PFSK-1 (cell line): Measurements from ENCODE around the gene STXBP1.

Experiments
- POLR2AphosphoS5 ChIP-seq: IDR thresholded peaks from 2 replicates; pipeline ENCODE4 v1.6.1; 2012; ENCODE audit warnings: low read depth, mild to moderate bottlenecking, control low read depth, low read length, moderate library complexity
- SIN3A ChIP-seq: IDR thresholded peaks from 2 replicates; pipeline ENCODE4 v1.6.1; 2012; ENCODE audit warnings: mild to moderate bottlenecking, low read length, moderate library complexity, borderline replicate concordance; ENCODE audit not compliant: insufficient read depth
- TF ChIP-seq, protein P1 (sequence below), 2 experiments: IDR thresholded peaks; 2 replicates each; pipeline versions ENCODE4 v1.6.1 to v1.8.0; 2011 to 2012; ENCODE audit warnings: low read depth in 2 of 2, low read length in 2 of 2, control low read depth in 1 of 2, inconsistent platforms in 1 of 2, mild to moderate bottlenecking in 1 of 2, moderate library complexity in 1 of 2; ENCODE audit not compliant: insufficient read depth in 1 of 2

DNA sequence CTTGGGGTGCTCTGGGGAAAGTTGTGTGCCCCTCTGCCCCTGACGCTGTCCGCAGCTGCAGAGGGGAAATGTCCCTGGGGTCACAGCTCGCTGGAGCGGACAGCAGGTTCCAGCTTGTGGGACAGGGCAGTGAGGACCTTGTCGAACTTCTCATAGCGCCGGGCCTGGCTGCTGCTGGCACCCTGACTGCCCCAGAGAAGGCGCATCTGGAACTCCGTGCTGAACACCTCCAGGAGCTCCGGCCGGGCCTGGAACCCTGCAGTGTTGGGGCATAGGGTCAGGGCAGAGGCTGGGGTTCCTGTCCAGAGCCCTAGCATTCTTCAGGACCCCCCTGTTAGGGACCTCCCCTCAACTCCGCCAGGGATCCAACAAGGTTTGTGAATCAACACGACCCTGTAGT is 126.6 kb downstream of the STXBP1 start:
- TF ChIP-seq SIN3A (no peak), POLR2AphosphoS5 (no peak)
- TF ChIP-seq, protein P1, sequence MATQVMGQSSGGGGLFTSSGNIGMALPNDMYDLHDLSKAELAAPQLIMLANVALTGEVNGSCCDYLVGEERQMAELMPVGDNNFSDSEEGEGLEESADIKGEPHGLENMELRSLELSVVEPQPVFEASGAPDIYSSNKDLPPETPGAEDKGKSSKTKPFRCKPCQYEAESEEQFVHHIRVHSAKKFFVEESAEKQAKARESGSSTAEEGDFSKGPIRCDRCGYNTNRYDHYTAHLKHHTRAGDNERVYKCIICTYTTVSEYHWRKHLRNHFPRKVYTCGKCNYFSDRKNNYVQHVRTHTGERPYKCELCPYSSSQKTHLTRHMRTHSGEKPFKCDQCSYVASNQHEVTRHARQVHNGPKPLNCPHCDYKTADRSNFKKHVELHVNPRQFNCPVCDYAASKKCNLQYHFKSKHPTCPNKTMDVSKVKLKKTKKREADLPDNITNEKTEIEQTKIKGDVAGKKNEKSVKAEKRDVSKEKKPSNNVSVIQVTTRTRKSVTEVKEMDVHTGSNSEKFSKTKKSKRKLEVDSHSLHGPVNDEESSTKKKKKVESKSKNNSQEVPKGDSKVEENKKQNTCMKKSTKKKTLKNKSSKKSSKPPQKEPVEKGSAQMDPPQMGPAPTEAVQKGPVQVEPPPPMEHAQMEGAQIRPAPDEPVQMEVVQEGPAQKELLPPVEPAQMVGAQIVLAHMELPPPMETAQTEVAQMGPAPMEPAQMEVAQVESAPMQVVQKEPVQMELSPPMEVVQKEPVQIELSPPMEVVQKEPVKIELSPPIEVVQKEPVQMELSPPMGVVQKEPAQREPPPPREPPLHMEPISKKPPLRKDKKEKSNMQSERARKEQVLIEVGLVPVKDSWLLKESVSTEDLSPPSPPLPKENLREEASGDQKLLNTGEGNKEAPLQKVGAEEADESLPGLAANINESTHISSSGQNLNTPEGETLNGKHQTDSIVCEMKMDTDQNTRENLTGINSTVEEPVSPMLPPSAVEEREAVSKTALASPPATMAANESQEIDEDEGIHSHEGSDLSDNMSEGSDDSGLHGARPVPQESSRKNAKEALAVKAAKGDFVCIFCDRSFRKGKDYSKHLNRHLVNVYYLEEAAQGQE (IDR thresholded peaks at IDR 0.05; ENCODE audit: insufficient read depth in 1 of 2, low read depth in 2 of 2, low read length in 2 of 2): no peak
